NCI-H1694 treated with DMSO at 0.1 percent for 48 hours (cell line): Measurements from ENCODE around the gene NEU4.
"Not testable (repeated sequence)": the region's sequence is repeated elsewhere in the genome, so short reads cannot be mapped to it uniquely, and the experiment has no call there.

Source experiments
- DNase-seq: peaks from one replicate; lab custom pipeline; 2025; lab: John Stamatoyannopoulos, UW

Gene NEU4

GRCh38 chr2:241833756-241834526 lies 24.9 kb downstream of the NEU4 start:
- not testable (repeated sequence) for DNase-seq

- DNase-seq: no peak
These were observed 25.7 kb downstream of the NEU4 start for GRCh38 chr2:241834527-241835210.

GRCh38 chr2:241835611-241836010 lies 26.6 kb downstream of the NEU4 start:
- DNase-seq: no peak

- no peak for DNase-seq
These were observed 27.3 kb downstream of the NEU4 start for GRCh38 chr2:241836292-241836691.

- DNase-seq: no peak
These were observed 28.4 kb downstream of the NEU4 start for GRCh38 chr2:241837197-241837965.

- no peak for DNase-seq
These were observed 32.4 kb downstream of the NEU4 start for GRCh38 chr2:241841181-241842066.

GRCh38 chr2:241842067-241842415 lies 33.0 kb downstream of the NEU4 start:
- no peak for DNase-seq

- DNase-seq: no peak
These were observed 33.7 kb downstream of the NEU4 start for GRCh38 chr2:241842620-241843211.

- DNase-seq: no peak
These were observed 34.5 kb downstream of the NEU4 start for GRCh38 chr2:241843321-241844065.

- no peak for DNase-seq
These were observed 35.2 kb downstream of the NEU4 start for GRCh38 chr2:241844066-241844728.

- no peak for DNase-seq
These were observed 36.0 kb downstream of the NEU4 start for GRCh38 chr2:241844831-241845578.

- no peak for DNase-seq
These were observed 37.4 kb downstream of the NEU4 start for GRCh38 chr2:241846406-241846805.

GRCh38 chr2:241848761-241849615 lies 40.0 kb downstream of the NEU4 start:
- no peak for DNase-seq

GRCh38 chr2:241849616-241850543 lies 40.9 kb downstream of the NEU4 start:
- DNase-seq: no peak

- no peak for DNase-seq
These were observed 41.7 kb downstream of the NEU4 start for GRCh38 chr2:241850544-241851324.

GRCh38 chr2:241851325-241852115 lies 42.5 kb downstream of the NEU4 start:
- no peak for DNase-seq
